Muscle of leg (tissue), 11 donors: ENCODE data around the gene GRID2. TPM values are rescaled to one million over a fixed set of nuclear protein-coding genes. Genes with fewer than 3 reads are reported as not detected.

Source experiments
- DNase-seq: peaks from one replicate; pipeline ENCODE4 v3.0.0; 2013
- H3K27ac ChIP-seq: one replicate; pipeline ENCODE4 v1.5.1; 2013; ENCODE audit warnings: mild to moderate bottlenecking, low read length, control low read depth
- H3K27me3 ChIP-seq: one replicate; pipeline ENCODE4 v1.6.1; 2013; ENCODE audit warnings: low read length; ENCODE audit not compliant: control insufficient read depth, insufficient read depth
- H3K36me3 ChIP-seq: one replicate; pipeline ENCODE4 v1.6.1; 2013; ENCODE audit warnings: low read length; ENCODE audit not compliant: control insufficient read depth, insufficient read depth
- H3K4me1 ChIP-seq: one replicate; pipeline ENCODE4 v1.6.1; 2013; ENCODE audit warnings: low read length; ENCODE audit not compliant: control insufficient read depth, insufficient read depth
- H3K4me3 ChIP-seq: one replicate; pipeline ENCODE4 v1.5.1; 2013; ENCODE audit warnings: low read length, control low read depth
- H3K9me3 ChIP-seq: replicated peaks from 2 replicates; pipeline ENCODE4 v1.6.1; 2013; ENCODE audit warnings: low read depth, low read length; ENCODE audit not compliant: control insufficient read depth
- WGBS: methylation state at CpG from one replicate; pipeline ENCODE4 v1.1.5; 2013; ENCODE audit warnings: missing lambda C conversion rate; ENCODE audit not compliant: insufficient coverage; 5-methylcytosine and 5-hydroxymethylcytosine counted together
- polyA plus RNA-seq, 8 donors: library from polyadenylated mRNA; unstranded; fragments of 120-200 nt; gene quantifications; one replicate each; pipeline versions ENCODE4 v1.2.1 to v1.2.3, GENCODE V29; 2013; ENCODE audit warnings: inconsistent platforms in 1 of 8, low replicate concordance in 1 of 8; ENCODE audit not compliant: insufficient read length in 8 of 8, insufficient read depth in 1 of 8
- total RNA-seq: library from RNA; stranded (reverse); fragments of 120-200 nt; gene quantifications from one replicate; pipeline ENCODE4 v1.2.4, GENCODE V29; 2013

Gene GRID2
- total and polyA plus RNA-seq, 9 donors, result 0.29 to 1.4 (median 0.60) TPM

DNA sequence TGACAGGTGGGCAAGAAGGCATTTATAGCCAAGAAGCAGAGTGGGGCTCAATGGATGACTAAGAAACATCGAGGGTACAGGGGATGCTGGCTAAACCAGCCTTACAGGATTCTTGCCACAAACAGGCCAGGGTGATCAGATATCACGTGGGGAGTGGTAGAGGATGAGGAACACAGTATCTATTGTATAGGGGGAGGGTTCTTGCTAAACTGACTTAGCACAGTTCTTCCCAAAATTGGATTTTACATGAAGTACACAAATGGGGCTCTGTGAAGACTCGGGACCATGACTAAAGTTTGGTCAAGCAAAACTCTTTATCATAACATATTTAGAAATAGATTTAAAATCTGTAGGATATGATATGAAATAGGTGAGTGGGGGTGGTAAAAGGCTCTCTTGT, 1380.8 kb downstream of the GRID2 start:
- H3K4me1 ChIP-seq, result no peaks in the 10 kb centered on the region
- H3K4me3 ChIP-seq, result no peak overlapping the region
- H3K9me3 ChIP-seq, result no peaks in the 10 kb centered on the region
- H3K27ac ChIP-seq, result no peak overlapping the region
- WGBS, result 43% methylated on average over 2 of the region's 3 CpGs
- DNase-seq, result no peak
- H3K36me3 ChIP-seq, result no peaks in the 10 kb centered on the region
- no peaks in the 10 kb centered on the region for H3K27me3 ChIP-seq

- DNase-seq, result no peak
- Histone ChIP-seq H3K4me1 (no peaks in the 10 kb centered on the region), H3K36me3 (no peaks in the 10 kb centered on the region), H3K27ac (no peak overlapping the region), H3K27me3 (no peaks in the 10 kb centered on the region), H3K4me3 (no peak overlapping the region), H3K9me3 (no peaks in the 10 kb centered on the region)
Measured at GRCh38 chr4:93687304-93687703, 1383.5 kb downstream of the GRID2 start.

GRCh38 chr4:93688978-93689377, 1385.2 kb downstream of the GRID2 start:
- 100% methylated on average over 1 of the region's 4 CpGs for WGBS
- no peak overlapping the region for H3K4me3 ChIP-seq
- no peaks in the 10 kb centered on the region for H3K27me3 ChIP-seq
- no peaks in the 10 kb centered on the region for H3K9me3 ChIP-seq
- no peaks in the 10 kb centered on the region for H3K4me1 ChIP-seq
- DNase-seq, result no peak
- no peaks in the 10 kb centered on the region for H3K36me3 ChIP-seq
- no peak overlapping the region for H3K27ac ChIP-seq

- H3K36me3 ChIP-seq, result no peaks in the 10 kb centered on the region
- H3K27ac ChIP-seq, result no peak overlapping the region
- no peak overlapping the region for H3K4me3 ChIP-seq
- no peaks in the 10 kb centered on the region for H3K27me3 ChIP-seq
- no peaks in the 10 kb centered on the region for H3K4me1 ChIP-seq
- DNase-seq, result no peak
- no peaks in the 10 kb centered on the region for H3K9me3 ChIP-seq
- WGBS, result no CpG with 5 or more reads among the region's 3 CpGs
Measured at GRCh38 chr4:93693141-93693540, 1389.4 kb downstream of the GRID2 start.

DNA sequence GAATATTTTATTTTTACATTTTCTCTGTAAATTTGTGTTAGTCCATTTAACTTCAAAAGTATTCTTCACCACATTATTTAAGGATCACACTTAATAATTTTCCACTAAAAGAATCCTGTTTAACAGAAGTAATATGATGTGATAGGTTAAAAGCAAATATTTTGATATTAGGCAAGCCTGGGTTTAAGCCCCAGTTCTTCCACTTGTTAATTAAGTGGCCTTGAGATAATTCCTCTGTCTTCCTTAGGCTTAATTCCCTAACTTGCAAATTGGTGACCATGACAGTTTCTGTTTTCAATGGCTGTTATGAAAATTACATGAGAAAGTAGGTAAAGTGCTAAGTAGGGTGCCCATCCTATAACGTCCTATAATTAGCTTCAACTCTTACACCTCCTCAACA, 1394.9 kb downstream of the GRID2 start:
- WGBS, result no CpG with 5 or more reads among the region's 1 CpG
- no peaks in the 10 kb centered on the region for H3K36me3 ChIP-seq
- DNase-seq, result no peak
- no peak overlapping the region for H3K27ac ChIP-seq
- no peaks in the 10 kb centered on the region for H3K27me3 ChIP-seq
- H3K9me3 ChIP-seq, result no peaks in the 10 kb centered on the region
- H3K4me3 ChIP-seq, result no peak overlapping the region
- H3K4me1 ChIP-seq, result no peaks in the 10 kb centered on the region

- Histone ChIP-seq H3K27me3 (no peaks in the 10 kb centered on the region), H3K27ac (no peak overlapping the region), H3K4me3 (no peak overlapping the region), H3K4me1 (no peaks in the 10 kb centered on the region), H3K36me3 (no peaks in the 10 kb centered on the region), H3K9me3 (no peaks in the 10 kb centered on the region)
- no CpG with 5 or more reads among the region's 1 CpG for WGBS
- no peak for DNase-seq
Measured at GRCh38 chr4:93700571-93700970, 1396.8 kb downstream of the GRID2 start.

- no peaks in the 10 kb centered on the region for H3K4me1 ChIP-seq
- H3K4me3 ChIP-seq, result no peak overlapping the region
- no peak for DNase-seq
- no peak overlapping the region for H3K27ac ChIP-seq
- 74% methylated on average over 5 of the region's 6 CpGs for WGBS
- H3K36me3 ChIP-seq, result no peaks in the 10 kb centered on the region
- H3K27me3 ChIP-seq, result no peaks in the 10 kb centered on the region
- peaks cover 2% of the 10 kb centered on the region for H3K9me3 ChIP-seq
Measured at GRCh38 chr4:93710101-93710846, 1406.5 kb downstream of the GRID2 start.

DNA sequence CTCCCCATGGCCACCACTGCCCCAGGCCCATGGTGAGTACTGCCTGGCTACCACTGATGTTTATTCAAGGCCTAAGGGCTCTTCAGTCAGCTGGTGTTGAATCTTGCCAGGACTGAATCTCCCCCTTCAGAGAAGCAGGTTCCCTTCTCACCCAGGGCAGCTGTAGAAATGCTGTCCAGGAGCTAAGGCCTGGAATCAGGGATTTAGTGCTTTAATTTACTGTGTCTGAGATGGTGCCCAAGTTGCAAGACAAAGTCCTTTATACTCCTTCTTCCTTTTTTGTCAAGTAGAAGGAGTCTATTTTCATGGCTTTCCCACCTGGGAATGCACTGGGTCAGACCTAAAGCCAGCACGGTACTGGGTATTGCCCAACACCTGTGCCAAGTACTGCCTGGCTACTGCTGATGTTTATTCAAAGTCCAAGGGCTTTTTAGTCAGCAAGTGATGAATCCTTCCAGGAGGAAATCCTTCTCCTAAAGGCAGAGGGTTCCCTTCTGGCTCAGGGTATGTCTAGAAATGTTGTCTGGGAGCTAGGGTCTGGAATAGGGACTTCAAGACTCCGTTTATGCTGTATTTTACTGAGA, 1407.2 kb downstream of the GRID2 start:
- 75% methylated on average over 2 of the region's 2 CpGs for WGBS
- Histone ChIP-seq H3K36me3 (no peaks in the 10 kb centered on the region), H3K27ac (no peak overlapping the region), H3K4me3 (no peak overlapping the region), H3K4me1 (no peaks in the 10 kb centered on the region), H3K9me3 (peaks cover under 1% of the 10 kb centered on the region), H3K27me3 (no peaks in the 10 kb centered on the region)
- no peak for DNase-seq

DNA sequence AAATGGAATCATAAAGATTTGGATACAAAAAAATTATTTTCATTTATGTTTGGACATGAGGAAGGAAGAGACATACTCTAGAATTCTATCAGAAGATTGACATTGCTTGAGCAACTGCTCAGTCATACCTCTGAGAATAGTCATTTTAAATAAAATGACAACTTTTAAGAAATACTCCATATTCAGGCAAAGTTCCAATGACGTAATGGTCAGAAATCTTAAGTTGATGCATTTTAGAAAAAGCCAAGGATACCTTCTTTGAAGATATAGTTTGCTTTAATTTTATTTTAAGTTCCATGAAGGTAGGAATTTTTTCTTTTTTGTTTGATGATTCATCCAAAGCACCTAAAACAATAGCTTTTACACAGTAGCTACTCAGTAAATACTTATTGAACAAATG, 1414.5 kb downstream of the GRID2 start:
- no peak overlapping the region for H3K4me3 ChIP-seq
- H3K36me3 ChIP-seq, result no peaks in the 10 kb centered on the region
- WGBS, result no CpG with 5 or more reads among the region's 1 CpG
- H3K9me3 ChIP-seq, result no peaks in the 10 kb centered on the region
- H3K27ac ChIP-seq, result no peak overlapping the region
- no peaks in the 10 kb centered on the region for H3K4me1 ChIP-seq
- no peaks in the 10 kb centered on the region for H3K27me3 ChIP-seq
- no peak for DNase-seq

DNA sequence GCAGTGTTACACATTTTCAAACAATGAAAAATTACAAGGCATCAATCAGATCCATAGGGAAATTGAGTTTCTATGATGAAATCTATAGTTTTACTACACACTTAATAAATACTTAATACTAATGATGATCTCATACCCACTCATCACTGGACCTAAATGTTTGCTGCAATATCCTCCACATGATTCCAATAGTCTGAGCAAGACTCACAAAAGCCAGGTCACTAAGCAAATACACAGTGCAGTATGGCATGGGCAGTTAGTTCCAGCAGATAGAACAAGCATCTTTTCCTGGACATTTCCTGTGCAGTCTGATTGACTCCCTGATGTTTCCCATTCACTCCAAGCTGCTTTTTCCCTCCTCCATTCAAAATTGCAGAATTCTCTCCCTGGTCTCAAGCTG, 1415.8 kb downstream of the GRID2 start:
- no peak for DNase-seq

GRCh38 chr4:93722446-93722845, 1418.7 kb downstream of the GRID2 start:
- no peaks in the 10 kb centered on the region for H3K27me3 ChIP-seq
- no peak for DNase-seq
- WGBS, result 75% methylated on average over 1 of the region's 1 CpG
- no peaks in the 10 kb centered on the region for H3K9me3 ChIP-seq
- H3K36me3 ChIP-seq, result no peaks in the 10 kb centered on the region
- no peaks in the 10 kb centered on the region for H3K4me1 ChIP-seq
- no peak overlapping the region for H3K4me3 ChIP-seq
- H3K27ac ChIP-seq, result no peak overlapping the region

More for the DNA sequence above, 1415.8 kb downstream of the GRID2 start:
- no peak overlapping the region for H3K27ac ChIP-seq
- no peaks in the 10 kb centered on the region for H3K36me3 ChIP-seq
- no peak overlapping the region for H3K4me3 ChIP-seq
- no peaks in the 10 kb centered on the region for H3K9me3 ChIP-seq
- no peaks in the 10 kb centered on the region for H3K4me1 ChIP-seq
- no peaks in the 10 kb centered on the region for H3K27me3 ChIP-seq
